ENCODE measurements around the gene CDC5L.

The CDC5L gene

DNA sequence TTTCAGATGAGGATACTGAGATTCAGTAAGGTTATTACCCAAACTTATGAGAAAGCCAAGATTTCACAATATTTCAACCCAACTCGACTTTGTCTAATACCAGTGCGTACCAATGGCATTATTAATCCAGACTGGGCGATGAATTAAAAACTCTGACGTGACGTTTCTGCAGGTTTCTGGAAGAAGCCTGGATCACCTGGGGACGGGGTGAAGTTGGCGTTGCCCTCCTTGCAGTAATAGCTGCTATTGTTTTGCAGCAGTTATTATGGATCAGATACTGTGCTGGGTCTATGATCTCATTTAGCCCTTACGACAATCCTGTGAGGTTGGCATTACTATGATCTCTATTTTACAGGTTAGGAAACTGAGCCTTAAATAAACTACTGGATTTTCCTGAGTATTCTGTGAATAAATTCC, 569 bp upstream of the CDC5L start:
- TF ChIP-seq POLR2AphosphoS5 (IDR thresholded peaks at IDR 0.05; ENCODE audit: low read depth, low read length) (no peak), REST (IDR thresholded peaks at IDR 0.05; ENCODE audit: insufficient read depth in 1 of 2, low read depth in 2 of 2, low read length in 2 of 2) (no peak), SIN3A (IDR thresholded peaks at IDR 0.05; ENCODE audit: borderline replicate concordance, insufficient read depth, low read length) (no peak), TAF1 (IDR thresholded peaks at IDR 0.05; ENCODE audit: borderline replicate concordance, insufficient read depth, low read length) (no peak), FOXP2 (optimal IDR thresholded peaks at IDR 0.05; ENCODE audit: borderline replicate concordance, extremely low read depth, extremely low read length, insufficient read depth) (no peak)

DNA sequence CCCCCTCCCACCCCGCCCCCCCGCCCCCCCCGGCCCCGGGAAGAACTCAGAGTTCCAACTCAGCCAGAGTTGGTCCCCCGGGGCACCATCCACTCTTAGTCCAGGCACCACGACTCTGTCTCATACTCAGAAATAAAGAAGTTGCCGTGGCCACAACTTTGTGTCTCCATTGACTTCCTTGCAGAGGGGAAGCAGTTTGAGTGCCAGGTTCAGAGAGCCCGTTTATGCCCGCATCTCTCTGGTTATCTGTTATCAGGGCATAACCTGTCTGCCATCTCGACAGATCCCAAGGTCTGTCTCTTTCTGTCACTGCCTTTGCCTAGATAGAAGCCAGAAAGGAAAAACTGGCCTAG, 605 bp downstream of the CDC5L start:
- TF ChIP-seq FOXP2 (optimal IDR thresholded peaks at IDR 0.05; ENCODE audit: borderline replicate concordance, extremely low read depth, extremely low read length, insufficient read depth) (no peak), POLR2AphosphoS5 (IDR thresholded peaks at IDR 0.05; ENCODE audit: low read depth, low read length) (no peak), TAF1 (IDR thresholded peaks at IDR 0.05; ENCODE audit: borderline replicate concordance, insufficient read depth, low read length) (no peak), REST (IDR thresholded peaks at IDR 0.05; ENCODE audit: insufficient read depth in 1 of 2, low read depth in 2 of 2, low read length in 2 of 2) (no peak), SIN3A (IDR thresholded peaks at IDR 0.05; ENCODE audit: borderline replicate concordance, insufficient read depth, low read length) (no peak)

GRCh38 chr6:44388887-44389286, 1.4 kb downstream of the CDC5L start:
- TF ChIP-seq FOXP2 (optimal IDR thresholded peaks at IDR 0.05; ENCODE audit: borderline replicate concordance, extremely low read depth, extremely low read length, insufficient read depth) (no peak), TAF1 (IDR thresholded peaks at IDR 0.05; ENCODE audit: borderline replicate concordance, insufficient read depth, low read length) (no peak), SIN3A (IDR thresholded peaks at IDR 0.05; ENCODE audit: borderline replicate concordance, insufficient read depth, low read length) (no peak), POLR2AphosphoS5 (IDR thresholded peaks at IDR 0.05; ENCODE audit: low read depth, low read length) (no peak), REST (IDR thresholded peaks at IDR 0.05; ENCODE audit: insufficient read depth in 1 of 2, low read depth in 2 of 2, low read length in 2 of 2) (no peak)

DNA sequence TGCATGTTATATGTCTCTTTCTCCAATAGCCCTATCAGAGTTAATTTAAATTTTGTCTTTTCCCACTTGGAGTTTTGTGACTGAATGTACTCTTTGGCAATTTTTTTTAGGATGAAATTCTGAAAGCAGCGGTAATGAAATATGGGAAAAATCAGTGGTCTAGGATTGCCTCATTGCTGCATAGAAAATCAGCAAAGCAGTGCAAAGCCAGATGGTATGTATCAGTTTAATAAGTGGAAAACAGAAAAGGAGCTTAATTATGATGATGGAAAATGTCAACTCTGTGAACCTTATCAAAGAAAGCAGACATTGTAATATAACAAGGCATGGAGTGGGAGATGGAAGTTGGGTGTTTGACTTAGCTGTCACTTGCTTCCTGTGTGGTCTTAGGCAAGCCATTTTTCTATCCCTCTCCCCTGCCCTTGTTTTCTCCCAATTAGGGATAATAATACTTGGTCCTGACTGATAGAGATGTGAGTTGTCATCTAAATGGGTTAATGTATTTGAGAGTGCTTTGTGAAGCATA, 2.7 kb downstream of the CDC5L start:
- TF ChIP-seq FOXP2 (optimal IDR thresholded peaks at IDR 0.05; ENCODE audit: borderline replicate concordance, extremely low read depth, extremely low read length, insufficient read depth) (no peak), POLR2AphosphoS5 (IDR thresholded peaks at IDR 0.05; ENCODE audit: low read depth, low read length) (no peak), REST (IDR thresholded peaks at IDR 0.05; ENCODE audit: insufficient read depth in 1 of 2, low read depth in 2 of 2, low read length in 2 of 2) (no peak), SIN3A (IDR thresholded peaks at IDR 0.05; ENCODE audit: borderline replicate concordance, insufficient read depth, low read length) (no peak), TAF1 (IDR thresholded peaks at IDR 0.05; ENCODE audit: borderline replicate concordance, insufficient read depth, low read length) (no peak)

DNA sequence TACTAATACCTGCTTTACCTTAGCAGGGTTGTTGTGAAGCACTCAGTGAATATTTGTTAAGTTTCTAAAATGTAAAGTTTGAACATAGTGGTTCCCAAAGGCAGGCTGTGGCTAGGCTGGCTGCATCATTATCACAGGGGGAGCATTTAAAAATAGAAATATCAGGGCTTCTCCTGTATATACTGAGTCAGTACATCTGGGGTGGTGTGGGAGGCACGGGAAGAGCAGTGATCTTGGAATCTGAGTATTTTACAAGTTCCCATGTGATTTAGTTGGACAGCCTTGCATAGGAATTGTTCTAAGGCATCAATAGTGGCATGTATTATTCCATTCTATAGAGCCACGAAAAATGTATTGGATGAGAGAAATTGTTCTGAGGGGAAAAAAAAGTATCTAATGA, 8.0 kb downstream of the CDC5L start:
- TF ChIP-seq SIN3A (IDR thresholded peaks at IDR 0.05; ENCODE audit: borderline replicate concordance, insufficient read depth, low read length) = no peak
- TF ChIP-seq POLR2AphosphoS5 (IDR thresholded peaks at IDR 0.05; ENCODE audit: low read depth, low read length) = no peak
- TF ChIP-seq TAF1 (IDR thresholded peaks at IDR 0.05; ENCODE audit: borderline replicate concordance, insufficient read depth, low read length) = no peak
- TF ChIP-seq REST (IDR thresholded peaks at IDR 0.05; ENCODE audit: insufficient read depth in 1 of 2, low read depth in 2 of 2, low read length in 2 of 2) = no peak
- TF ChIP-seq FOXP2 (optimal IDR thresholded peaks at IDR 0.05; ENCODE audit: borderline replicate concordance, extremely low read depth, extremely low read length, insufficient read depth) = no peak
